WTC11 (cell line): Measurements from ENCODE around the gene SLFN5. TPM values are rescaled to one million over a fixed set of nuclear protein-coding genes. Genes with fewer than 3 reads are reported as not detected.

Experiments used
- ATAC-seq: fragments of 200-7000 bp; cut with Tn5 transposase; 2 replicates; pipeline ENCODE4 v1.10.0; 2021; ENCODE audit warnings: mild to moderate bottlenecking, moderate library complexity
- CTCF ChIA-PET: fragments of 300-600 bp; sonication (Branson Sonifier 250); formaldehyde crosslinking; loops from one replicate; lab custom pipeline; 2021; ENCODE audit warnings: antibody characterized with exemption; lab: Charles Lee
- POLR2A ChIA-PET: fragments of 350-600 bp; sonication (Branson Sonifier 250); formaldehyde crosslinking; loops from one replicate; lab custom pipeline; 2021; ENCODE audit warnings: antibody characterized with exemption; lab: Charles Lee
- DNase-seq: peaks from one replicate; pipeline ENCODE4 v3.0.0; 2021; ENCODE audit warnings: low spot score
- H3K27ac Mint-ChIP-seq: 2 replicates; pipeline ENCODE4 v1.8.0; 2021; ENCODE audit warnings: mixed read lengths
- H3K27me3 Mint-ChIP-seq: 2 replicates; pipeline ENCODE4 v1.8.0; 2021; ENCODE audit warnings: low read depth, mild to moderate bottlenecking, moderate library complexity, mixed read lengths
- H3K36me3 Mint-ChIP-seq: 2 replicates; pipeline ENCODE4 v1.8.0; 2021; ENCODE audit warnings: mixed read lengths
- H3K4me1 Mint-ChIP-seq: 2 replicates; pipeline ENCODE4 v1.8.0; 2022; ENCODE audit warnings: mixed read lengths
- H3K4me3 Mint-ChIP-seq: 2 replicates; pipeline ENCODE4 v1.8.0; 2021; ENCODE audit warnings: mild to moderate bottlenecking, moderate library complexity, mixed read lengths
- H3K9me3 Mint-ChIP-seq: 2 replicates; pipeline ENCODE4 v1.8.0; 2021; ENCODE audit warnings: mixed read lengths
- ELF4 ChIP-seq: sonication (generic); formaldehyde crosslinking; IDR thresholded peaks from 2 replicates; pipeline ENCODE4 v1.8.1; 2022; ENCODE audit warnings: low read depth, mild to moderate bottlenecking, moderate library complexity, missing genetic modification reagents
- ETV6 ChIP-seq: sonication (generic); formaldehyde crosslinking; IDR thresholded peaks from 2 replicates; pipeline ENCODE4 v1.8.1; 2022; ENCODE audit warnings: mild to moderate bottlenecking, missing genetic modification reagents
- FOXK1 ChIP-seq: sonication (generic); formaldehyde crosslinking; IDR thresholded peaks from 2 replicates; pipeline ENCODE4 v1.8.0; 2022; ENCODE audit warnings: mild to moderate bottlenecking, moderate library complexity, missing genetic modification reagents
- HMGA2 ChIP-seq: fragments of 250-450 bp; sonication (Bioruptor Pico); IDR thresholded peaks from 2 replicates; pipeline ENCODE4 v1.4.0; 2021; ENCODE audit warnings: mild to moderate bottlenecking, moderate library complexity
- IRF2 ChIP-seq: sonication (generic); formaldehyde crosslinking; IDR thresholded peaks from 2 replicates; pipeline ENCODE4 v1.8.0; 2022; ENCODE audit warnings: low read depth, missing genetic modification reagents, borderline replicate concordance
- JAZF1 ChIP-seq: fragments of 250-450 bp; sonication (Bioruptor Pico); IDR thresholded peaks from 2 replicates; pipeline ENCODE4 v1.9.0; 2021; ENCODE audit warnings: moderate library complexity, mild to moderate bottlenecking, inconsistent platforms
- JUN ChIP-seq: sonication (generic); formaldehyde crosslinking; IDR thresholded peaks from 2 replicates; pipeline ENCODE4 v1.8.0; 2023; ENCODE audit warnings: mild to moderate bottlenecking, missing genetic modification reagents
- MYBL2 ChIP-seq: sonication (generic); formaldehyde crosslinking; IDR thresholded peaks from 2 replicates; pipeline ENCODE4 v1.8.1; 2023; ENCODE audit warnings: mild to moderate bottlenecking, moderate library complexity, missing genetic modification reagents
- PRRX2 ChIP-seq: fragments of 250-450 bp; sonication (Bioruptor Pico); IDR thresholded peaks from 2 replicates; pipeline ENCODE4 v1.8.0; 2021; ENCODE audit warnings: mild to moderate bottlenecking
- SMAD3 ChIP-seq: sonication (generic); formaldehyde crosslinking; IDR thresholded peaks from 2 replicates; pipeline ENCODE4 v1.8.0; 2022; ENCODE audit warnings: missing genetic modification reagents, mild to moderate bottlenecking, borderline replicate concordance
- SMAD4 ChIP-seq: sonication (generic); formaldehyde crosslinking; IDR thresholded peaks from 2 replicates; pipeline ENCODE4 v1.8.0; 2022; ENCODE audit warnings: mild to moderate bottlenecking, missing genetic modification reagents
- ZNF121 ChIP-seq: sonication (generic); formaldehyde crosslinking; IDR thresholded peaks from 2 replicates; pipeline ENCODE4 v1.8.0; 2023; ENCODE audit warnings: missing genetic modification reagents
- ZNF232 ChIP-seq: sonication (generic); formaldehyde crosslinking; IDR thresholded peaks from 2 replicates; pipeline ENCODE4 v1.8.0; 2022; ENCODE audit warnings: mild to moderate bottlenecking, missing genetic modification reagents
- ZNF396 ChIP-seq: fragments of 250-450 bp; sonication (Bioruptor Pico); IDR thresholded peaks from 2 replicates; pipeline ENCODE4 v1.8.0; 2021; ENCODE audit warnings: mild to moderate bottlenecking, moderate library complexity, borderline replicate concordance
- ZNF423 ChIP-seq: fragments of 250-450 bp; sonication (Bioruptor Pico); IDR thresholded peaks from 2 replicates; pipeline ENCODE4 v2.1.2; 2022; ENCODE audit warnings: mild to moderate bottlenecking, moderate library complexity
- total RNA-seq: library from RNA; stranded (reverse); gene quantifications from 3 replicates; pipeline ENCODE4 v1.2.3, GENCODE V29; 2021
- TF ChIP-seq, protein P1 (sequence below): fragments of 250-450 bp; sonication (Bioruptor Pico); conservative IDR thresholded peaks from 2 replicates; pipeline ENCODE4 v1.9.0; 2021; ENCODE audit warnings: mild to moderate bottlenecking
- TF ChIP-seq, protein P2 (sequence below): sonication (generic); formaldehyde crosslinking; IDR thresholded peaks from 2 replicates; pipeline ENCODE4 v1.8.1; 2023; ENCODE audit warnings: mild to moderate bottlenecking, moderate library complexity, missing genetic modification reagents
- TF ChIP-seq, protein P3 (sequence below): sonication (generic); formaldehyde crosslinking; IDR thresholded peaks from 2 replicates; pipeline ENCODE4 v1.8.1; 2022; ENCODE audit warnings: mild to moderate bottlenecking, missing genetic modification reagents, moderate library complexity, borderline replicate concordance
- TF ChIP-seq, protein P4 (sequence below): sonication (generic); formaldehyde crosslinking; IDR thresholded peaks from 2 replicates; pipeline ENCODE4 v1.8.1; 2022; ENCODE audit warnings: mild to moderate bottlenecking, moderate library complexity, missing genetic modification reagents
- TF ChIP-seq, protein P5 (sequence below): sonication (generic); formaldehyde crosslinking; IDR thresholded peaks from 2 replicates; pipeline ENCODE4 v1.8.1; 2022; ENCODE audit warnings: low read depth, mild to moderate bottlenecking, moderate library complexity, missing genetic modification reagents, borderline replicate concordance
- TF ChIP-seq, protein P6 (sequence below): sonication (generic); formaldehyde crosslinking; IDR thresholded peaks from 2 replicates; pipeline ENCODE4 v1.8.1; 2023; ENCODE audit warnings: mild to moderate bottlenecking, missing genetic modification reagents
- TF ChIP-seq, protein P7 (sequence below): sonication (generic); formaldehyde crosslinking; IDR thresholded peaks from 2 replicates; pipeline ENCODE4 v1.8.1; 2023; ENCODE audit warnings: mild to moderate bottlenecking, missing genetic modification reagents, moderate library complexity
- TF ChIP-seq, protein P8 (sequence below): sonication (generic); formaldehyde crosslinking; IDR thresholded peaks from 2 replicates; pipeline ENCODE4 v1.8.0; 2022; ENCODE audit warnings: mild to moderate bottlenecking, missing genetic modification reagents

Gene SLFN5
- total RNA-seq, 1 experiment from 2014 or later: 7.6 TPM

DNA sequence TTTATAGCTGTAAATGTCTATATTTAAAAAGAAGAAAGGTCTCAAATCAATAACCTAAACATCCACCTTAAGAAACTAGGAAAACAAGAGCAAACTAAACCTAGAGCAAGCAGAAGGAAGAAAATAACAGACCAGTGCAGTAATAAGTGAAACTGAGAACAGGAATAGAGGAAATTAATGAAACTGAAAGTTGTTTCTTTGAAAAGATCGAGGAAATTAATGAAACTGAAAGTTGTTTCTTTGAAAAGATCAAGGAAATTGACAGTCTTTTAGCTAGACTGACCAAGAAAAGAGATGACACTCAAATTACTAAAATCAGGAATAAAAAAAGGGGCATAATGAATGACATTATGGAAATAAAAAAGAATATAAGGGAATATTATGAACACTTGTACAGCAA, 46.4 kb downstream of the SLFN5 start:
- CTCF ChIA-PET: interaction anchor here (0.6 kb wide), 1 partner anchor 190 kb away, joined by 3 read pairs; no protein-coding TSS in a partner anchor
- no peak for TF ChIP-seq SMAD3 (CRISPR knock-in tag)
- no peak for TF ChIP-seq MYBL2 (CRISPR knock-in tag)
- TF ChIP-seq FOXK1: no peak
- TF ChIP-seq JAZF1: no peak
- TF ChIP-seq, protein P1, sequence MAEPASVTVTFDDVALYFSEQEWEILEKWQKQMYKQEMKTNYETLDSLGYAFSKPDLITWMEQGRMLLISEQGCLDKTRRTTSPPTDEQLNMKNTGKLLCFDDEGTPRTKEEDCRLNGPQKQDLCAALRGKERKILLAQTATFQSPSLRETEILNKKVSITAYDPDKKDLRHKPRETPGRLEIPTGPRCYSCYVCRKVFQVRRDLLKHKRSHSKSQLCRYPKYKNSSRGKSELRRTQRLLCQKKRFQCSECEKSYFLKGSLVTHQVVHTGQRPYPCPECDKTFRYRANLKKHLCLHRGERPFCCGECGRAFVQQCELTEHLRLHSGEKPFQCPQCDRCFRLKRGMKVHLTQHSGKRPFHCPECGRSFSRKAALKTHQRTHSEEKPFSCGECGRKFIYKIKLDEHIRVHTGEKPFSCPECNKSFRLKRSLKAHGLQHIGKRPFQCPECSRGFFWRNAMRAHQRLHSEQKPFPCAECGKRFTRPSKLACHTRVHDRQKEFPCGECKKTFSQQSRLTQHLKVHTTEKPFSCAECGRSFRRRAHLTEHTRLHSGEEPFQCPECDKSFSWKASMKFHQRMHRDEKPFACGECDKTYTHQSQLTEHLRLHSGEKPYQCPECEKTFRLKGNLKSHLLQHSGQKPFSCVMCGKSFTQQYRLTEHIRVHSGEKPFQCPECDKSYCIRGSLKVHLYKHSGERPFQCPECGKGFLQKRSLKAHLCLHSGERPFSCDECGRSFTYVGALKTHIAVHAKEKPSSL (CRISPR knock-in tag): no peak
- no peak for TF ChIP-seq ZNF423 (CRISPR knock-in tag)
- TF ChIP-seq, all 79 proteins: peak for 0
- H3K27me3 Mint-ChIP-seq: peaks cover 46% of the 10 kb centered on the region
- H3K9me3 Mint-ChIP-seq: peaks cover 12% of the 10 kb centered on the region
- H3K27ac Mint-ChIP-seq: no peak overlapping the region
- no peak for ATAC-seq
- no peak overlapping the region for H3K4me3 Mint-ChIP-seq
- peaks cover 6% of the 10 kb centered on the region; the same call in 1 of the 2 replicates for H3K4me1 Mint-ChIP-seq
- no peak for DNase-seq
- H3K36me3 Mint-ChIP-seq: no peaks in the 10 kb centered on the region
- POLR2A ChIA-PET: no interaction called here

DNA sequence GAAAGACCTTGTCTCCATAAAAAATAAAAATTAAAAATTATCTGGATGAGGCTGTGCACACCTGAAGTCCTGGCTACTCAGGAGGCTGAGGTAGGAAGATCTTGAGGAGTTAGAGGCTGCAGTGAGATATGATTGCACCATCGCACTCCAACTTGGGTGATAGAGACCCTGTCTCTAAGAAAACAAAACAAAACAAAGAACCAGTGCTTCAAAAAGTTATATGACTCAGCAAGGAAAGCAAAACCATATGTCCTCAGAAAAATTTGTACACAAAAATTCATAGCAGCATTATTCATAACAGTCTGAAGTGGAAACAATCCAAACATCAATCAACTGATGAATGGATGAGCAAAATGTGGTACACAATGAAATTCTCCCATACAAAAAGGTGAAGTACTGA, 48.9 kb downstream of the SLFN5 start:
- ATAC-seq (no peak), DNase-seq (no peak)
- no peaks in the 10 kb centered on the region for H3K4me1 Mint-ChIP-seq
- H3K27me3 Mint-ChIP-seq: peaks cover 53% of the 10 kb centered on the region
- H3K27ac Mint-ChIP-seq: no peak overlapping the region
- TF ChIP-seq, protein P2, sequence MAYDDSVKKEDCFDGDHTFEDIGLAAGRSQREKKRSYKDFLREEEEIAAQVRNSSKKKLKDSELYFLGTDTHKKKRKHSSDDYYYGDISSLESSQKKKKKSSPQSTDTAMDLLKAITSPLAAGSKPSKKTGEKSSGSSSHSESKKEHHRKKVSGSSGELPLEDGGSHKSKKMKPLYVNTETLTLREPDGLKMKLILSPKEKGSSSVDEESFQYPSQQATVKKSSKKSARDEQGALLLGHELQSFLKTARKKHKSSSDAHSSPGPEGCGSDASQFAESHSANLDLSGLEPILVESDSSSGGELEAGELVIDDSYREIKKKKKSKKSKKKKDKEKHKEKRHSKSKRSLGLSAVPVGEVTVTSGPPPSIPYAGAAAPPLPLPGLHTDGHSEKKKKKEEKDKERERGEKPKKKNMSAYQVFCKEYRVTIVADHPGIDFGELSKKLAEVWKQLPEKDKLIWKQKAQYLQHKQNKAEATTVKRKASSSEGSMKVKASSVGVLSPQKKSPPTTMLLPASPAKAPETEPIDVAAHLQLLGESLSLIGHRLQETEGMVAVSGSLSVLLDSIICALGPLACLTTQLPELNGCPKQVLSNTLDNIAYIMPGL (CRISPR knock-in tag): no peak
- TF ChIP-seq ZNF396 (CRISPR knock-in tag) (no peak), ETV6 (CRISPR knock-in tag) (no peak), ZNF232 (CRISPR knock-in tag) (no peak)
- TF ChIP-seq, protein P3, sequence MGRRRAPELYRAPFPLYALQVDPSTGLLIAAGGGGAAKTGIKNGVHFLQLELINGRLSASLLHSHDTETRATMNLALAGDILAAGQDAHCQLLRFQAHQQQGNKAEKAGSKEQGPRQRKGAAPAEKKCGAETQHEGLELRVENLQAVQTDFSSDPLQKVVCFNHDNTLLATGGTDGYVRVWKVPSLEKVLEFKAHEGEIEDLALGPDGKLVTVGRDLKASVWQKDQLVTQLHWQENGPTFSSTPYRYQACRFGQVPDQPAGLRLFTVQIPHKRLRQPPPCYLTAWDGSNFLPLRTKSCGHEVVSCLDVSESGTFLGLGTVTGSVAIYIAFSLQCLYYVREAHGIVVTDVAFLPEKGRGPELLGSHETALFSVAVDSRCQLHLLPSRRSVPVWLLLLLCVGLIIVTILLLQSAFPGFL (CRISPR knock-in tag): no peak
- H3K36me3 Mint-ChIP-seq: peaks cover 7% of the 10 kb centered on the region; the same call in 1 of the 2 replicates
- H3K9me3 Mint-ChIP-seq: peaks cover 20% of the 10 kb centered on the region
- H3K4me3 Mint-ChIP-seq: no peak overlapping the region
- ChIA-PET CTCF (no interaction called here), POLR2A (no interaction called here)

DNA sequence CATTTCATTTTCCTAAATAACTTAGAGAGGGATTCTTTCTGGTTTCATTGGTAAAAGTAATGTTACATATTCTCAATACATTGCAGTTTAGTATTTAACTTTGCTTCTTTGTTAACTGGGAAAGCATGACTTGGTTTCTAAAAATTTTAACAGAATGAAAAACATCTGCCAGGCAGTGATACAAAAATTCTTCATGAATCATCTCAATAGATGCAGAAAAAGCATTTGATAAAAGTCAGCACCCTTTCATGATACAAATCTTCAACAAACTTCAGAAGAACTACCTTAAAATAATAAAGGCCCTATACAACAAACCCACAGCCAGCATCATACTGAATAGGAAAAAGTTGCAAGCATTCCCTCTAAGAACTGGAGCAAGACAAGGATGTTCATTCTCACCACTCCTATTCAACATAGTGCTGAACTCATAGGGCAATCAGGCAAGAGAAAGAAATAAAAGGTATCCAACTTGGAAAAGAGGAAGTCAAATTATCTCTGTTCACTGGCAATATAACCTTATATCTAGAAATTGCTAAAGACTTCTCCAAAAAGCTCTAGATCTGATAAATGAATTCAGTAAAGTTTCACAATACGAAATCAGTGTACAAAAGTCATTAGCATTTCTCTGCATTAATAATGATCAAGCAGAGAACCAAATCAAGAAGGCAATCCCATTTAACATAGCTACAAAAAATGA, 50.4 kb downstream of the SLFN5 start:
- no peak for DNase-seq
- Mint-ChIP-seq H3K27ac (no peak overlapping the region), H3K4me1 (no peaks in the 10 kb centered on the region), H3K4me3 (no peak overlapping the region), H3K36me3 (peaks cover 20% of the 10 kb centered on the region), H3K27me3 (peaks cover 63% of the 10 kb centered on the region), H3K9me3 (peaks cover 33% of the 10 kb centered on the region)
- ChIA-PET POLR2A (no interaction called here), CTCF (no interaction called here)
- ATAC-seq: no peak
- TF ChIP-seq, protein P4, sequence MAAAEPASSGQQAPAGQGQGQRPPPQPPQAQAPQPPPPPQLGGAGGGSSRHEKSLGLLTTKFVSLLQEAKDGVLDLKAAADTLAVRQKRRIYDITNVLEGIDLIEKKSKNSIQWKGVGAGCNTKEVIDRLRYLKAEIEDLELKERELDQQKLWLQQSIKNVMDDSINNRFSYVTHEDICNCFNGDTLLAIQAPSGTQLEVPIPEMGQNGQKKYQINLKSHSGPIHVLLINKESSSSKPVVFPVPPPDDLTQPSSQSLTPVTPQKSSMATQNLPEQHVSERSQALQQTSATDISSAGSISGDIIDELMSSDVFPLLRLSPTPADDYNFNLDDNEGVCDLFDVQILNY (CRISPR knock-in tag): no peak
- TF ChIP-seq ETV6 (CRISPR knock-in tag) (no peak), PRRX2 (no peak), JAZF1 (no peak), SMAD4 (no peak), ELF4 (CRISPR knock-in tag) (no peak), JUN (CRISPR knock-in tag) (no peak), ZNF121 (CRISPR knock-in tag) (no peak), HMGA2 (no peak), IRF2 (CRISPR knock-in tag) (no peak)
- TF ChIP-seq, protein P5, sequence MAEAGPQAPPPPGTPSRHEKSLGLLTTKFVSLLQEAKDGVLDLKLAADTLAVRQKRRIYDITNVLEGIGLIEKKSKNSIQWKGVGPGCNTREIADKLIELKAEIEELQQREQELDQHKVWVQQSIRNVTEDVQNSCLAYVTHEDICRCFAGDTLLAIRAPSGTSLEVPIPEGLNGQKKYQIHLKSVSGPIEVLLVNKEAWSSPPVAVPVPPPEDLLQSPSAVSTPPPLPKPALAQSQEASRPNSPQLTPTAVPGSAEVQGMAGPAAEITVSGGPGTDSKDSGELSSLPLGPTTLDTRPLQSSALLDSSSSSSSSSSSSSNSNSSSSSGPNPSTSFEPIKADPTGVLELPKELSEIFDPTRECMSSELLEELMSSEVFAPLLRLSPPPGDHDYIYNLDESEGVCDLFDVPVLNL (CRISPR knock-in tag): no peak
- TF ChIP-seq, protein P6, sequence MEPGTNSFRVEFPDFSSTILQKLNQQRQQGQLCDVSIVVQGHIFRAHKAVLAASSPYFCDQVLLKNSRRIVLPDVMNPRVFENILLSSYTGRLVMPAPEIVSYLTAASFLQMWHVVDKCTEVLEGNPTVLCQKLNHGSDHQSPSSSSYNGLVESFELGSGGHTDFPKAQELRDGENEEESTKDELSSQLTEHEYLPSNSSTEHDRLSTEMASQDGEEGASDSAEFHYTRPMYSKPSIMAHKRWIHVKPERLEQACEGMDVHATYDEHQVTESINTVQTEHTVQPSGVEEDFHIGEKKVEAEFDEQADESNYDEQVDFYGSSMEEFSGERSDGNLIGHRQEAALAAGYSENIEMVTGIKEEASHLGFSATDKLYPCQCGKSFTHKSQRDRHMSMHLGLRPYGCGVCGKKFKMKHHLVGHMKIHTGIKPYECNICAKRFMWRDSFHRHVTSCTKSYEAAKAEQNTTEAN (CRISPR knock-in tag): no peak
- TF ChIP-seq, protein P7, sequence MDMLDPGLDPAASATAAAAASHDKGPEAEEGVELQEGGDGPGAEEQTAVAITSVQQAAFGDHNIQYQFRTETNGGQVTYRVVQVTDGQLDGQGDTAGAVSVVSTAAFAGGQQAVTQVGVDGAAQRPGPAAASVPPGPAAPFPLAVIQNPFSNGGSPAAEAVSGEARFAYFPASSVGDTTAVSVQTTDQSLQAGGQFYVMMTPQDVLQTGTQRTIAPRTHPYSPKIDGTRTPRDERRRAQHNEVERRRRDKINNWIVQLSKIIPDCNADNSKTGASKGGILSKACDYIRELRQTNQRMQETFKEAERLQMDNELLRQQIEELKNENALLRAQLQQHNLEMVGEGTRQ: no peak
- TF ChIP-seq, protein P8, sequence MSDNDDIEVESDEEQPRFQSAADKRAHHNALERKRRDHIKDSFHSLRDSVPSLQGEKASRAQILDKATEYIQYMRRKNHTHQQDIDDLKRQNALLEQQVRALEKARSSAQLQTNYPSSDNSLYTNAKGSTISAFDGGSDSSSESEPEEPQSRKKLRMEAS (CRISPR knock-in tag): no peak
